Right renal cortex interstitium (tissue), 3 donors: Measurements from ENCODE around the gene SPRYD7. TPM values are rescaled to one million over a fixed set of nuclear protein-coding genes. Genes with fewer than 3 reads are reported as not detected.

Source experiments
- DNase-seq, 3 donors: peaks; one replicate each; pipeline ENCODE4 v3.0.0-alpha.2; 2013; ENCODE audit warnings: low read depth in 3 of 3, low spot score in 2 of 3
- polyA plus RNA-seq, 3 donors: library from polyadenylated mRNA; unstranded; fragments of 120-200 nt; gene quantifications; one replicate each; pipeline ENCODE4 v1.2.1, GENCODE V29; 2013; ENCODE audit not compliant: insufficient read length in 3 of 3

Gene SPRYD7
- polyA plus RNA-seq, 3 donors = 11.0 to 13.6 (median 13.4) TPM

DNA sequence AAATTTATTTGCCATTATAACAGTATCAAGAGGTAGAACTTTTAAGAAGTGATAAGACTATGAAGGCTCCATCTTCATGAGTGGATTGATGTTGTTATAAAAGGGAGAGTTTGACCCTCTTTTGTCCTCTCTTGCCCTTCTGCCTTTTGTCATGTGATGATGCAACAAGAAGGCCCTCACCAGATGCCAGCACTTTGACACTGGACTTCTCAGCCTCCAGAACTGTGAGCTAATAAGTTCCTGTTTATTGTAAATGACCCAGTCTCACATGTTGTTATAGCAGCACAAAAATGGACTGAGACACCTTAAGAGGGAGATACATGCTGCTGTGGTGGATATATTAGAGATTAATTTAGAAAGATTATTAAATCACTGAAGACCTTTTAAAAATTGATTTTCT, 71.6 kb downstream of the SPRYD7 start:
- DNase-seq = no peak

Other genes with a start within 250 kb of the SPRYD7 start
- 10 to 100 TPM; 49.8 to 61.6 (median 54.5) TPM for gene EBPL, start 244.9 kb downstream of the SPRYD7 start, polyA plus RNA-seq
- gene KPNA3, start 143.7 kb downstream of the SPRYD7 start, polyA plus RNA-seq = 10 to 100 TPM; 34.4 to 37.2 (median 36.3) TPM
- gene TRIM13, start 60.7 kb upstream of the SPRYD7 start, polyA plus RNA-seq = 10 to 100 TPM; 49.6 to 51.9 (median 49.7) TPM
- 1 to 10 TPM; 1.8 to 2.0 (median 1.9) TPM for gene KCNRG, start 79.1 kb upstream of the SPRYD7 start, polyA plus RNA-seq